HL-60 (cell line): ENCODE results near the gene RAB8B.

ENCODE experiments used
- DNase-seq, 2 experiments: peaks; one replicate each; pipeline ENCODE4 v3.0.0-alpha.2; 2010 to 2020; ENCODE audit warnings: low read depth in 1 of 2, low spot score in 1 of 2
- H3K27ac ChIP-seq: fragments of 250-450 bp; sonication (Bioruptor Pico); replicated peaks from 2 replicates; pipeline ENCODE4 v1.5.1; 2020; ENCODE audit warnings: mild to moderate bottlenecking, moderate library complexity
- H3K27me3 ChIP-seq: fragments of 250-450 bp; sonication (Bioruptor Pico); 2 replicates; pipeline ENCODE4 v1.5.1; 2021; ENCODE audit warnings: mild to moderate bottlenecking, moderate library complexity; ENCODE audit not compliant: insufficient read depth, poor library complexity, severe bottlenecking
- H3K4me3 ChIP-seq: replicated peaks from 2 replicates; pipeline ENCODE4 v1.5.1; 2011; ENCODE audit warnings: mild to moderate bottlenecking, control low read depth, low read length; ENCODE audit not compliant: insufficient read depth
- GABPA ChIP-seq: IDR thresholded peaks from 2 replicates; pipeline ENCODE4 v1.6.1; 2012; ENCODE audit warnings: low read depth
- POLR2AphosphoS5 ChIP-seq: IDR thresholded peaks from 2 replicates; pipeline ENCODE4 v1.6.1; 2012; ENCODE audit warnings: low read depth
- SPI1 ChIP-seq: IDR thresholded peaks from 2 replicates; pipeline ENCODE4 v1.6.1; 2012; ENCODE audit warnings: low read depth, mild to moderate bottlenecking, borderline replicate concordance
- TF ChIP-seq, protein P1 (sequence below): IDR thresholded peaks from one replicate; pipeline ENCODE4 v1.5.1; 2011; ENCODE audit warnings: low read length, control low read depth, inconsistent platforms; ENCODE audit not compliant: insufficient read depth
- TF ChIP-seq, protein P2 (sequence below): IDR thresholded peaks from 2 replicates; pipeline ENCODE4 v1.6.1; 2012; ENCODE audit warnings: low read depth; ENCODE audit not compliant: insufficient replicate concordance

The RAB8B gene

DNA sequence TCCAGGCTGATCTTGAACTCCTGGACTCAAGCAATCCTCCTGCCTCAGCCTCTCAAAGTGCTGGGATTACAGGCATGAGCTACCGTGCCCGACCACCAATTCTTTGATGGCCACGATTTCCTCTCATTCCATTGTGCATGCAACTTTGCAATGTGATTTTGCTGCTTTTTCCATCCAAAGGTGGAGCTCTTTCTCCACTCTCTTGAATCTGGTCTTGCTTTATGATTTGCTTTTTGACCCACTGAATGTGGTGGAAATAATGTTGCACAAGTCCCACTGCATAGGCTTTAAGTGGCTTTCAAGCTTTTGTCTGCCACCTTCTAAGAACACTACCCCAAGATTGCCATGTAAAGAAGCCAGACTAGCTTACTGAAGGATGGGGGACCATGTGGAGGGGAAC is 42.7 kb upstream of the RAB8B start:
- peak in 1 of 2 experiments; percentile 7 for DNase-seq
- H3K4me3 ChIP-seq: no peak overlapping the region
- H3K27me3 ChIP-seq: no peaks in the 10 kb centered on the region
- H3K27ac ChIP-seq: no peak overlapping the region
- TF ChIP-seq, protein P1, sequence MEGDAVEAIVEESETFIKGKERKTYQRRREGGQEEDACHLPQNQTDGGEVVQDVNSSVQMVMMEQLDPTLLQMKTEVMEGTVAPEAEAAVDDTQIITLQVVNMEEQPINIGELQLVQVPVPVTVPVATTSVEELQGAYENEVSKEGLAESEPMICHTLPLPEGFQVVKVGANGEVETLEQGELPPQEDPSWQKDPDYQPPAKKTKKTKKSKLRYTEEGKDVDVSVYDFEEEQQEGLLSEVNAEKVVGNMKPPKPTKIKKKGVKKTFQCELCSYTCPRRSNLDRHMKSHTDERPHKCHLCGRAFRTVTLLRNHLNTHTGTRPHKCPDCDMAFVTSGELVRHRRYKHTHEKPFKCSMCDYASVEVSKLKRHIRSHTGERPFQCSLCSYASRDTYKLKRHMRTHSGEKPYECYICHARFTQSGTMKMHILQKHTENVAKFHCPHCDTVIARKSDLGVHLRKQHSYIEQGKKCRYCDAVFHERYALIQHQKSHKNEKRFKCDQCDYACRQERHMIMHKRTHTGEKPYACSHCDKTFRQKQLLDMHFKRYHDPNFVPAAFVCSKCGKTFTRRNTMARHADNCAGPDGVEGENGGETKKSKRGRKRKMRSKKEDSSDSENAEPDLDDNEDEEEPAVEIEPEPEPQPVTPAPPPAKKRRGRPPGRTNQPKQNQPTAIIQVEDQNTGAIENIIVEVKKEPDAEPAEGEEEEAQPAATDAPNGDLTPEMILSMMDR: no peak
- TF ChIP-seq, protein P2, sequence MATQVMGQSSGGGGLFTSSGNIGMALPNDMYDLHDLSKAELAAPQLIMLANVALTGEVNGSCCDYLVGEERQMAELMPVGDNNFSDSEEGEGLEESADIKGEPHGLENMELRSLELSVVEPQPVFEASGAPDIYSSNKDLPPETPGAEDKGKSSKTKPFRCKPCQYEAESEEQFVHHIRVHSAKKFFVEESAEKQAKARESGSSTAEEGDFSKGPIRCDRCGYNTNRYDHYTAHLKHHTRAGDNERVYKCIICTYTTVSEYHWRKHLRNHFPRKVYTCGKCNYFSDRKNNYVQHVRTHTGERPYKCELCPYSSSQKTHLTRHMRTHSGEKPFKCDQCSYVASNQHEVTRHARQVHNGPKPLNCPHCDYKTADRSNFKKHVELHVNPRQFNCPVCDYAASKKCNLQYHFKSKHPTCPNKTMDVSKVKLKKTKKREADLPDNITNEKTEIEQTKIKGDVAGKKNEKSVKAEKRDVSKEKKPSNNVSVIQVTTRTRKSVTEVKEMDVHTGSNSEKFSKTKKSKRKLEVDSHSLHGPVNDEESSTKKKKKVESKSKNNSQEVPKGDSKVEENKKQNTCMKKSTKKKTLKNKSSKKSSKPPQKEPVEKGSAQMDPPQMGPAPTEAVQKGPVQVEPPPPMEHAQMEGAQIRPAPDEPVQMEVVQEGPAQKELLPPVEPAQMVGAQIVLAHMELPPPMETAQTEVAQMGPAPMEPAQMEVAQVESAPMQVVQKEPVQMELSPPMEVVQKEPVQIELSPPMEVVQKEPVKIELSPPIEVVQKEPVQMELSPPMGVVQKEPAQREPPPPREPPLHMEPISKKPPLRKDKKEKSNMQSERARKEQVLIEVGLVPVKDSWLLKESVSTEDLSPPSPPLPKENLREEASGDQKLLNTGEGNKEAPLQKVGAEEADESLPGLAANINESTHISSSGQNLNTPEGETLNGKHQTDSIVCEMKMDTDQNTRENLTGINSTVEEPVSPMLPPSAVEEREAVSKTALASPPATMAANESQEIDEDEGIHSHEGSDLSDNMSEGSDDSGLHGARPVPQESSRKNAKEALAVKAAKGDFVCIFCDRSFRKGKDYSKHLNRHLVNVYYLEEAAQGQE: no peak
- TF ChIP-seq POLR2AphosphoS5 (no peak), GABPA (no peak), SPI1 (no peak)

DNA sequence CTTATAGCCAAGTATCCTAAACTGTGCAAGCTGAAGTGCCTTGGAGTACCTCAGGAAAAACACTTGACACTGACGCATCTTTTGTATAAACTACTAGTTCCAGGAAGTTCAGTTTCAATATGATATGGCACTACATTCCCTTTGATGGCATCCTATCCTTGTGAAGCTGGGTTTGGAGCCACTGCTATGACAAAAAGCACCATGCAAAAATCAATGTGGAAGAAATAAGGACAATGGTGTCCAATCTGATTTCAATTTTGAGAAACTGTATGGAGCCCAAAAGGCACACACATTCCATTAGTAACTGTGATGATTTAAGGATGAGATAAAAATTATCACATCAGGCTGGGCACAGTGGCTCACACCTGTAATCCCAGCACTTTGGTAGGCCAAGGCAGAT is 37.7 kb upstream of the RAB8B start:
- no peak for DNase-seq
- TF ChIP-seq GABPA (no peak), POLR2AphosphoS5 (no peak), SPI1 (no peak)
- TF ChIP-seq, protein P2: no peak
- TF ChIP-seq, protein P1: no peak
- no peak overlapping the region for H3K27ac ChIP-seq
- H3K27me3 ChIP-seq: no peaks in the 10 kb centered on the region
- no peak overlapping the region for H3K4me3 ChIP-seq

DNA sequence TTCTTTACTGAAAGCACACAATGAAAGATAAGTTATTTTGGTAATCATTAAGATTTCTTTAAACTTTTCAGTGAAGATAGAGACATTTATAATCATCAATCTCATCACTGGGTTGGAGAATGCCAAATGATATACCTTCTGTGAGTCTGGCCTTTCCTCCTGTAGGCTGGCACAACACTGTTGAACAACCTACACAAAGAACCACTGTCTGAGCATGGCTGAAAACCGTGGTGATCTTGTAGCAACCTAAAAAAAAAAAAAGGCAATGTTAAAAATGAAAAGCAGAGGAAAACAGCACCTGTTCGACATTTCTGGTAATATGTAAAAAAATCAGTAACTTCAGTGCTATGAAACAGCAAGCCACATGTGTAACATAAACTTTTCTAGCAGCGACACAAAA is 33.9 kb upstream of the RAB8B start:
- H3K4me3 ChIP-seq: no peak overlapping the region
- no peak overlapping the region for H3K27ac ChIP-seq
- H3K27me3 ChIP-seq: no peaks in the 10 kb centered on the region
- DNase-seq: no peak
- TF ChIP-seq, protein P1: no peak
- TF ChIP-seq, protein P2: no peak
